Measurements from ENCODE around the gene ABCA13.

Gene ABCA13

DNA sequence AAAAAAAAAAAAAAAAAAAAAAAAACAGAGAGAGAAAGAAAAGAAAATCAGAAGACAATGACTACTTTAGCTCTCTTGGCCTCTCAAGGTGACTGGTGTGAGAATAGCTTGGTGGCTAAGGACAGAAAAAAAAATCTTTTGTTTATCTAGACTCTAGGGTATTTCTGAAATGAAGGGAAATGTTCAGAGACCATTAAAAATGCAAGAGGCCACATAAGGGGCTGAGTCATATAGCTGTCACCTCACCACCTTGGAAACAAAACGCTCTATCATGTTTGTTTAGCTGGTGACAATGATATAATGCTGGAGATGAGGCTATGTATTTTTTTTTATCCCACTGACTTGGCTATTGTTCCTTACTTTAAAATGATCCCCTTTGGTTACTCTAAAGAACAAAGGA, 466.1 kb downstream of the ABCA13 start:
- H3K9me3 ChIP-seq (ENCODE audit: severe bottlenecking): no peaks in the 10 kb centered on the region
- no peak overlapping the region for H3K27ac ChIP-seq
- H3K27me3 ChIP-seq (ENCODE audit: insufficient read depth, low read depth, severe bottlenecking): no peaks in the 10 kb centered on the region
- no peak overlapping the region for H3K4me3 ChIP-seq (ENCODE audit: low read depth, low read length)
- TF ChIP-seq, protein P1, sequence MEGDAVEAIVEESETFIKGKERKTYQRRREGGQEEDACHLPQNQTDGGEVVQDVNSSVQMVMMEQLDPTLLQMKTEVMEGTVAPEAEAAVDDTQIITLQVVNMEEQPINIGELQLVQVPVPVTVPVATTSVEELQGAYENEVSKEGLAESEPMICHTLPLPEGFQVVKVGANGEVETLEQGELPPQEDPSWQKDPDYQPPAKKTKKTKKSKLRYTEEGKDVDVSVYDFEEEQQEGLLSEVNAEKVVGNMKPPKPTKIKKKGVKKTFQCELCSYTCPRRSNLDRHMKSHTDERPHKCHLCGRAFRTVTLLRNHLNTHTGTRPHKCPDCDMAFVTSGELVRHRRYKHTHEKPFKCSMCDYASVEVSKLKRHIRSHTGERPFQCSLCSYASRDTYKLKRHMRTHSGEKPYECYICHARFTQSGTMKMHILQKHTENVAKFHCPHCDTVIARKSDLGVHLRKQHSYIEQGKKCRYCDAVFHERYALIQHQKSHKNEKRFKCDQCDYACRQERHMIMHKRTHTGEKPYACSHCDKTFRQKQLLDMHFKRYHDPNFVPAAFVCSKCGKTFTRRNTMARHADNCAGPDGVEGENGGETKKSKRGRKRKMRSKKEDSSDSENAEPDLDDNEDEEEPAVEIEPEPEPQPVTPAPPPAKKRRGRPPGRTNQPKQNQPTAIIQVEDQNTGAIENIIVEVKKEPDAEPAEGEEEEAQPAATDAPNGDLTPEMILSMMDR (IDR thresholded peaks at IDR 0.05; ENCODE audit: low read depth, low read length): no peak
- H3K36me3 ChIP-seq: no peaks in the 10 kb centered on the region
- no peak for DNase-seq

DNA sequence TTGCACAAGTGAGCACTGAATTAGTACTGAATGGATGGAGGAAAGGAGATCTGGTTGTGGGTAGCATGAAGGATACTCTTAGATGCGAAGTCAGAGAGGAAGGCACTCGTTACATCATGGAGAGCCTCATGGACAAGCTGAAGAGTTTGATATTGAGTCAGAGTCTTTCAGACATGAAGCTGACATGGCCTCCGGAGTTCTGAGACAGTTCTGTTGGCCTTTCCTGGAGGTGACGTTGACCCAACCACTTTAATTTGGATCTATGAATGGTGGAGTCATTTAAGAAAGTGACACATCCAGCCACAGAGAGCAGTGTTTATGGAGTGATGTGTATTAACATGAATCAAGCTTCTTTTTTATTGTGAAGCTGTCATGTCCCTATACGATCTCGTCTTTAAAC, 466.8 kb downstream of the ABCA13 start:
- TF ChIP-seq, protein P1 (IDR thresholded peaks at IDR 0.05; ENCODE audit: low read depth, low read length): no peak
- no peak for DNase-seq
- no peak overlapping the region for H3K27ac ChIP-seq
- no peak overlapping the region for H3K4me3 ChIP-seq (ENCODE audit: low read depth, low read length)
- H3K27me3 ChIP-seq (ENCODE audit: insufficient read depth, low read depth, severe bottlenecking): no peaks in the 10 kb centered on the region
- no peaks in the 10 kb centered on the region for H3K36me3 ChIP-seq
- no peaks in the 10 kb centered on the region for H3K9me3 ChIP-seq (ENCODE audit: severe bottlenecking)

DNA sequence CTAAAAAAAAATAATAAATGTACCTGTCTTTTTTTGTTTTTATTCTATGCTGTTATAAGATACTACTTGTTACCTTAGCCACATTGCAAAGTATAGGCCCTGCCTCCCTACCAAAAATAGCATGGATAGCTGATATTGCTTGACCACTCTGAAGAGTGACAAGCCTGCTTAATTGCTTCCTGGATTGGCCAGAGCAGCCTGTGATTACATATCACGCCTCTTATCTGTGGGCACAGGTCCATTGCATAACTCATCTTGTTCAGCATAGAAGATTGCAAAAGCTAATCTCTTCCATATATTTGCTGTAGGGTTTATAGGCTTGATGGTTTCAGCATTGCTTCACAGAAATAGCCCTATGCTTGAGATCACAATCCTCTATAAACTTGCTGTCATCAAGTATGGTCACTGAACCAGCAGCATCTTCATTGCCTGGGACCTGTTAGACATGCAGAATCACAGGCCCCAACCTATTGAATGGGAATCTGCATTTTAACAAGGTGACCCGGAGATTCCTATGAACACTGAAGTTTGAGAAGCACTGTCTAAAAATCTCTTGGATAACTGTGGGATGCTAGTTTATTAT, 472.3 kb downstream of the ABCA13 start:
- TF ChIP-seq, protein P1 (IDR thresholded peaks at IDR 0.05; ENCODE audit: low read depth, low read length): no peak
- no peak overlapping the region for H3K27ac ChIP-seq
- DNase-seq: no peak
- no peaks in the 10 kb centered on the region for H3K9me3 ChIP-seq (ENCODE audit: severe bottlenecking)
- H3K36me3 ChIP-seq: no peaks in the 10 kb centered on the region
- no peak overlapping the region for H3K4me3 ChIP-seq (ENCODE audit: low read depth, low read length)
- H3K27me3 ChIP-seq (ENCODE audit: insufficient read depth, low read depth, severe bottlenecking): no peaks in the 10 kb centered on the region

DNA sequence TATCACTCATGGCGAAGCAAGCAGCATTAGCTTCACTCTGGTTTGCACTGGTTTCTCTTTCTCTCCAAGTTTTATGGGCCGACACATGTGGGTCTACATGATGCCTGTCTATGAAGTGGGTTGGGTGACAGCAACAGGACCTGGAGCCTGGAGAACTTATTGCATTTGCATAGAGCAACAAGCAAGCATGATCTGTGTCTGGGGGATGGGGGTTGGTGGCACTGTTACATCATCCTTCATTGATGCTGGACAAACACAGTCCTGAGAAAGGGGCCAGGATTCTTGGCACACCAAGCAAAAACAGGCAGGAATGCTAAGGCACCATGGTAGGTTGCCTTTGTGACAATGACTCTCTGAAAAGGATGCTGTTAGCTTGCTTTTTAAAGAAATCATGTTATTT, 486.9 kb downstream of the ABCA13 start:
- TF ChIP-seq, protein P1 (IDR thresholded peaks at IDR 0.05; ENCODE audit: low read depth, low read length): no peak
- H3K27ac ChIP-seq: no peak overlapping the region
- H3K36me3 ChIP-seq: no peaks in the 10 kb centered on the region
- no peak overlapping the region for H3K4me3 ChIP-seq (ENCODE audit: low read depth, low read length)
- H3K27me3 ChIP-seq (ENCODE audit: insufficient read depth, low read depth, severe bottlenecking): no peaks in the 10 kb centered on the region
- no peak for DNase-seq
- H3K9me3 ChIP-seq (ENCODE audit: severe bottlenecking): no peaks in the 10 kb centered on the region

DNA sequence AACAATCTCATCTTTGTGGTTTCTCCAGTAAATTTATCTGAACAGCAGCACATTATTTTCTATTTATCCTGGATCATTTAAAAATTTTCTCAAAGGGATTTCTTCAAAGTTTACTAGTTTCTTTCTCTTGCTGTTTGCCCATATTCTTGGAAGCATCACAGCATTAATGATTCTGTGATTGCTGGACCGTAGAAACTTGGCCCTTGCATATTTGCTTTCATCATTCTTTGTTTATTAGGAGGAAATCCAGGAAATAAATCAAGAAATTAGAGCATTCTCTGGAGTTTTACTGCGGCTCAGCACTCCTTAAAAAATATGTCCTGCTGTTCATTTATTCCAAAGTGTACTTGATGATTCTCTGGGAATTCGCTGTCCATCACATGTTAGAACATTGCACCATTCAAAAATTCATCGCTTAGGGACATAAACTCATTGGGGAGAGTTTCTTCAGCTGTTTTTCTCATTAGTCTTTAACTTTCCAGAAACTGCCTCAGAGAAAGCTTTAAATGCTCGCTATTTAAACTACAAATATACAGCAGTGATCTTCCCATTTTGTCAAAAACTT, 489.1 kb downstream of the ABCA13 start:
- no peak overlapping the region for H3K4me3 ChIP-seq (ENCODE audit: low read depth, low read length)
- H3K27ac ChIP-seq: no peak overlapping the region
- no peak for DNase-seq
- TF ChIP-seq, protein P1 (IDR thresholded peaks at IDR 0.05; ENCODE audit: low read depth, low read length): no peak
- no peaks in the 10 kb centered on the region for H3K36me3 ChIP-seq
- no peaks in the 10 kb centered on the region for H3K9me3 ChIP-seq (ENCODE audit: severe bottlenecking)
- H3K27me3 ChIP-seq (ENCODE audit: insufficient read depth, low read depth, severe bottlenecking): no peaks in the 10 kb centered on the region

DNA sequence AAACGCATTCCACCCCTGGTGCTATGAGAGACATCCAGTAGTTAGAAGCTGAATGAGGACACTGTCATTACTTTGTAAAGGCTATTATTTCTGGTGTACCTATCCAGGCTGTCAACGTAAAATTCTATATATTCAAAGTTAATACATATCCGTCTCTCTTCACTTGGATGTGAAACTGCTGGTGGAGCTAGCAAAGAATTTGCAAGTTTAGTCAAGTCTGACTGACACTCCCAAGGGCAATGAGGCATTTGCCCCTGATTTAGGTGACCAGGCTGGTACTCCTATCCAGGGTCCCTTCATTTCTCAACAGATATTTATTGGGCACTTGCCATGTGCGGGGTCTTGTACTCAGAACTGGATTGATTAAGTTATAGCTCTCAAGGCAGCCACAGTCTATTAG, 493.0 kb downstream of the ABCA13 start:
- TF ChIP-seq, protein P1 (IDR thresholded peaks at IDR 0.05; ENCODE audit: low read depth, low read length): no peak
- Histone ChIP-seq H3K4me3 (ENCODE audit: low read depth, low read length) (no peak overlapping the region), H3K27ac (no peak overlapping the region), H3K27me3 (ENCODE audit: insufficient read depth, low read depth, severe bottlenecking) (no peaks in the 10 kb centered on the region), H3K36me3 (no peaks in the 10 kb centered on the region), H3K9me3 (ENCODE audit: severe bottlenecking) (no peaks in the 10 kb centered on the region)
- no peak for DNase-seq

Measured in WERI-Rb-1 (cell line).